ENCODE results near the gene PDE3B.
"Not testable (repeated sequence)": the region's sequence is repeated elsewhere in the genome, so short reads cannot be mapped to it uniquely, and the experiment has no call there.

PDE3B gene

DNA sequence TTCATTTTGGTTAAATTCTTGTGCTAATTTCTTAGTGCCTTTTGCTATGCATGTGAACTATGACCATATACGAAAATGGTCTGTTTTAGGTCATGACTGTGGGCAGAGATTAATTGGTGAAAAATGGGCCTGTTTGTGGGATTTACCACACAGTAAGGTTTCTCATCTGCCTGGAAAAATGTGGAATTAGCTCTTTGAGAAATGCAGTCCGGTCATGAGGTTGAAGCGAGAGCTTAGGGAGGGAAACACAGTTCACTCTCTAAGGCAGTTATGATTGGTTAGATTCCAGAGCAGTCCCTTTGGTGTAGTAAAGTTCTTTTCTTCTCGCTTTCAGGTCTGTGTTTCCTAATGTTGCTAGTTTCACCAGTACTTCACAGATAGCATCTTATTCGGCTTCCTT, 1.2 kb upstream of the PDE3B start:
- peak; percentile 33 for DNase-seq (ENCODE audit: low spot score)

DNA sequence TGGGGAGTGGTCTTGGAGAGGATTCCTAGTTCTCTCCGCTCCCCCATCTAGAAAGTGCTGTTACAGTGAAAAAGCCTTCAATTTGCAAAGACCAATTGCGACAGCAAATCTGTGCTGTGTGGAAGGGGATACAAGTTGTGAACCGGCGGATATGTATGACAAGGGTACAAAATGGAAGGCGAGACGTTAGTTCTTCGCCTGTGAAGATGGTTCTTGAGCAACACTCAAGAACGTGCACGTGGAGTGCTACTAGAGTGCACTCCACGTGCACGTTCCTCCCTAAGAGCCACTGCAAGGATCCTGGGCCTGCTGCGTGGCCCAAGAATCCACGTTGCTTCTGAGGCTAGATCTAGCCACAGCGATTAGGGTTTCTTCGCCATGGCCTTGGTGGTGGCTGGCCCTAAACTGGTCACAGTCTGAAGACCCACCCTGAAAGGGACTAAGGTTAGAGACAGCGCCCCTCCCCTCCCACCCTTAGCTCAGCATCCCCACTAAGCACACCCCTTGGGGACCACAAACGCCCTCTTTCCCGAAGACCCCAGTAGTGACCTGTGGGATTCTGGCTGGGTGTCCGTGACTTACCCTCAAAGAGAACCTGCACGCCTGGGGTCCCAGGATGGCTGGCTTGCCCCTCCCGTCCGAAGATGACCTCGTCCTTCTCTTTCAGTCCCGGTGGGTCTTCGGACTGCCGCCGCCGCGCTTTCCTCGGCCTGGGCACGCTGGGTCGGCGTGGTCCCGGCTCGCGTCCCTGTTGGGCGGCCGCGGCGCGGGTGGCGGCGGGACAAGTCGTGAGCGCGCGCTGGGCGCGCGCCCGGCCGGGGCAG, 519 bp upstream of the PDE3B start:
- peak; percentile 47 for DNase-seq (ENCODE audit: low spot score)

DNA sequence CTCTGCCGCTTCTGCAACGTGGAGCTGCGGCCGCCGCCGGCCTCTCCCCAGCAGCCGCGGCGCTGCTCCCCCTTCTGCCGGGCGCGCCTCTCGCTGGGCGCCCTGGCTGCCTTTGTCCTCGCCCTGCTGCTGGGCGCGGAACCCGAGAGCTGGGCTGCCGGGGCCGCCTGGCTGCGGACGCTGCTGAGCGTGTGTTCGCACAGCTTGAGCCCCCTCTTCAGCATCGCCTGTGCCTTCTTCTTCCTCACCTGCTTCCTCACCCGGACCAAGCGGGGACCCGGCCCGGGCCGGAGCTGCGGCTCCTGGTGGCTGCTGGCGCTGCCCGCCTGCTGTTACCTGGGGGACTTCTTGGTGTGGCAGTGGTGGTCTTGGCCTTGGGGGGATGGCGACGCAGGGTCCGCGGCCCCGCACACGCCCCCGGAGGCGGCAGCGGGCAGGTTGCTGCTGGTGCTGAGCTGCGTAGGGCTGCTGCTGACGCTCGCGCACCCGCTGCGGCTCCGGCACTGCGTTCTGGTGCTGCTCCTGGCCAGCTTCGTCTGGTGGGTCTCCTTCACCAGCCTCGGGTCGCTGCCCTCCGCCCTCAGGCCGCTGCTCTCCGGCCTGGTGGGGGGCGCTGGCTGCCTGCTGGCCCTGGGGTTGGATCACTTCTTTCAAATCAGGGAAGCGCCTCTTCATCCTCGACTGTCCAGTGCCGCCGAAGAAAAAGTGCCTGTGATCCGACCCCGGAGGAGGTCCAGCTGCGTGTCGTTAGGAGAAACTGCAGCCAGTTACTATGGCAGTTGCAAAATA, 816 bp downstream of the PDE3B start:
- peak; percentile 49 for DNase-seq (ENCODE audit: low spot score)

DNA sequence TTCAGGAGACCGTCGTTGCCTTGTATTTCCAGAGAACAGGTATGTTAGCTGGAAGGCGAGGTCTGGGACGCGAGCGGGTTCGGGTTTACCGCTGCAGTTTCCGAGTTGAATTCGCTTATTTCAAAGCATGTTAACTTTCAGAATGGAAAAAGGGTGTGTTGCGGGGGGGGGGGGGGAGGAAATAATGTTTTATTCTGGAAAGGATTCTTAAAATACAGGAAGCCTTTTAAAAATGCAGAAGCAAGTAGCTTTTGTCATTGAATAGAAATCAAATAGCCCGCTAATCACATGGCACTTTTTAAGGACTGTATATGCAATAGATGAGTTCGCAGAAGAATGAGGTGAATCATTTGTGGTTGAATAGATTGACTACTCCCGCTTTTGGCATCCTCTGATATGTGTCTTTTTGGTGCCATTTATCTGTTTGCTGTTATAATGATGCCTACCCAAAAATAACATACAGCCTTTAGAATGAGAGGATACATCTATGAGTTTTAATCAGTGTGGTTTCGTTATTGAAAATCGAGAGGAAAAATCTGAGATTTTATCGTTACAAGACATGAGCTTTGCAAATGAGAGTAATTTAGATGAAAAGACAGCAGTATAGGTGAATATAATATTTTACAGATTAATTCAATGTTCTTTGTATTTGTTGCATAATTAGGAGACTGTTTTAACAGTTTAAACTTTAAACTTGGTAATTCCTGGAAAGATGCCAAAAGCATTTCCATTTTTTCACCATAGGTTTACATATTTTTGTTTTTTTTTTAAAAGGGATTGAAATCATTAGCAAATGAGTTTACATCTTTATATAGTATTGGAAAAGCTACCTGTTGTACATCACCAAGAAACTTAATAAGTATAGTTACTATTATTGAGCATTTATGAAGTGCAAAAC, 1.7 kb downstream of the PDE3B start:
- DNase-seq (ENCODE audit: low spot score): peak; percentile 89

DNA sequence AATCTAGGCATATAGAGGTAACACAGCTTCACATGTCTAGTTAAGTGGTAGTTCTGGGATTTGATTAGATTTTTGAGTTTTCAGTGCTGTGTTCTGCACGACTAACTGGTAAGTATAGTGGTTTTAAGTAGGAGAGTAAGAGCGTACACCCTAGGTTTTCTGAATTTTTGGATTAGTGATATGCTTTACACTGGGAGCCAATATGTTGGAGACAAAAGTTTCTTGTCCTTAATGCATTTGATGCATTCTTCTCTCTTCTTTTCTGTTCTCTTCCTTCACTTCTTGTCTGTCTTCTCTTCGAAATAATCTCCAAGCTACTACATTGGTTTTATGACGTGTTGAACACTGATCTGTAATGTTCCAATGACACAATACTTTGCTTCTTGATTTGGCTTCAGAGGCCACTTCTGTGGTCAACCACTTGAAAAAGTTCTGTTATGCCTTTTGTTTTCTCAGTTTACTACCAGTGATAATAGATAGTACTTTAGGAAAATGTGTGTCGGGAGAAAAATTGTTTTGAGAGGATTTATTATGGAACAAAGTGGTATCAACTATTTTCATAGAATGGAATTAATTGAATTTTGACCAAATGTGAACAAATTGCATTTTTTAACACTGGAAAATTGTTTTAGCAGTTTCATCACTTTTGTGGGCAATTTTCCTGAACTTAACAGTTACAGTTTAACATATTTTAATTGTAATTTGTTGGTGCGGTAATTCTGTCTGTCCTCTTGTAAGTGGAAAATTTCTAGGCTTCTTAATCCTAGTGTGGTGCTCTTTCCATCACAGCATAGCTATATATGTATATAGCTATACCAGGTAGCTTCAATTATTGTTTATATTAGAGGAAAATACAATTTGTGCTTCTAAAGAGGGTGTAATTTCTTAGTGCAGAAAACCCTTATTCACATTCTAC, 2.6 kb downstream of the PDE3B start:
- DNase-seq (ENCODE audit: low spot score): peak; percentile 80

DNA sequence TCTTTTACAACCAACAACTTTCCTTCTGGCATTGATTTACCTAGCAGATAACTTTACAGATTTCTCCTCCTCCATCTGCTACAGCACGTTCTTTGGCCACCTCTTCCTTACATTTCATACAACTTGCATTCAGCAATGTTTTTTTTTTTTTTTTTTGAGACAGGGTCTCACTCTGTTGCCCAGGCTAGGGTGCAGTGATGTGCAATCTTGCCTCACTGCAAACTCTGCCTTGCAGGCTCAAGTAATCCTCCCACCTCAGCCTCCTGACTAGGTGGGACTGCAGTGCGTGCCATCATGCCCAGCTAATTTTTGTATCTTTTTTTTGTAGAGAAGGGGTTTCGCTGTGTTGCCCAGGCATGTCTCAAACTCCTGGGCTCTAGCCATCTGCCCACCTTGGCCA, 6.5 kb downstream of the PDE3B start:
- DNase-seq (ENCODE audit: low spot score): no peak

DNA sequence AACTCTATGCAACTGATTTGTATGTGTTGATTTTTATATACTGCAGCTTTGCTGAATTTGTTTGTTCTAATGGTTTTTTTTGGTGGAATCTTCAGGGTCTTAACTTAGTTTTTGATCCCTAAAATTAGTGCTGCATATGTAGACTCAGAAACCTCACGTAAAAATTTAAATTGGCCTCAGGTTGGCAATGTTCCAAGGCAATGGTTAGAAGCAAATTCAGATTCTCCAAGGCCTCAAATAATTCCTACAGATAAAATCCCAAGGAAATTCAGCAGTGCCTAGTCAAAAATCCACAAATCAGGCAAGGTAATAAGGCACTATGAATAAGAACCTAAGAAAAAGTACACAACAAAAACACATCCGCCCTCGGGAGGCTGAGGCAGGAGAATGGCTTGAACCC, 9.5 kb downstream of the PDE3B start:
- DNase-seq (ENCODE audit: low spot score): no peak

DNA sequence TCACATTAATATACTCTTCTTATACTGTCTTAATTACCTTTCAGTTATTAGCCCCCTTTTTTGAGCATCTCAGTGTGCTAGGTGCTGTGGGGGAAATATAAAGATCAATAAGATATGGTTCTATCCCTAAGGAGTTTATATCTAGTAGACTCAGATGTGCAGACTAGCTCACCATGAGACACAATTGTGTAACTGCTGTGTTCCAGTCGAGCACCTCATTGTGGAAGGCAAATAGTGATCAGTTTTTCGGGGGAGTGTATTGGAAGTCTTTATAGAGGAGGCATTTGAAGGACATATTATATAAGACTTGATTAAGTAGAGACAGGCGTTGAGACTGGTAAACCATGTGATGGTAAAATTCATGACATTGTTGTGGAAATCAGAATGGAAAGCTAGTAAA, 11.8 kb downstream of the PDE3B start:
- DNase-seq (ENCODE audit: low spot score): no peak

DNA sequence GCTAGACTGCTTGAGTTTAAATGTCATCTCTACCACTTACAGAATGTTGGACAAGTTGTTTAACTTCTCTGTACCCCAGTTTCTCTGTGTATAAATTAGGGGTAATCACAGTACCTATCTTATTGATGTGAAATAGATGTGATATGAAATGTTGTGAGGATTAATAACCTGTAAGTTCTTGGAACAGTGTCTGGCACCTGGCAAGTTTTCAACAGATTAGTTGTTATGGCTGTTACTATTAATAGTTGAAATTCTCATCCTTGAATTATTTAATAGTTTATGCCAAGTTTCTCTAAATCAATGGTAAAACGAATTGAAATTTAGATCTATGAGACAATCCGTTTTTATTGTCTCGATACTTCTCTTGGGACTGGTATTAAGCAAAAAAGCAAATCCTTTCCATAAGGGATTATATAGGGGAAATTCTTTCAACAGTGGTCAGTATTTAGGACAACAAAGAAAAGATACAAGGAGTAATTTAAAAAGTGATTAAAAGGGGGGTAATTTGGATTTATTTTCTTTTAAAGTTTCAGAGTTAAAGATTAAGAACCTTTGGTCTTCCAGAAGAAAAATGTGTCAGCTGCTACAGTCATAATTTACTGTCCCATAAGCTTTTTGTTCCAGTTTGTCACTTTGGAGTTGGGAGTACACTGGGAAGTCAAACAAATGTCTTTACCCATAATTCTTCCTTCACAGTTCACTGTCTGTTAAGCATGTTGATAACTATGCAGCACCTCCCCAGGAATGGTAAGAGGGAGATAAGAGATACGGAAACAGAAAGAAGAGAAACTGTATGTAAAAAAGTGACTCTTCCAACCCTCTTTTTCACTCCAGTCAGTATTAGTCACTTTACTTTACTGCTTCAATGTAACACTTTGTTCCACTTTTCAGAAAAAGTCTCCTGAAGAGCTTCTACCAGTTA, 13.2 kb downstream of the PDE3B start:
- DNase-seq (ENCODE audit: low spot score): no peak

DNA sequence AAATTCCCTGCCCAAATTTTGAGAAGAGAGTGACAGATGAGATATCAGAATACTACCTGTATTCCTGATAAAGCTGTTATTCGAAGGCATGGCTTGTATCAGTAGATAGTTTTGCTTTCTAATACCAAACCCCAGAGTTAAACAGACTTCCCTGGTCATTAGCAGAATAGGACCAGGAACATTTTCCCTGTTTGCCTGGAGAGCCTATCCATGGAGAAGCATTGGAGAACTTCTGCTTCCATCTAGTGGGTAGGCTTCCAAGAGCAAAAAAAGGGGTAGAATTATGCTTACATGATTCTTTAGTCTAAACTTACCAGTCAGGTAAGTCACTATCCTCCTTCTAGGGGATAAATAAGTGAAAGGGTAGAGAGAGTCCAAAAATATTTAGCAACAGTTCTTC, 14.2 kb downstream of the PDE3B start:
- no peak for DNase-seq (ENCODE audit: low spot score)

DNA sequence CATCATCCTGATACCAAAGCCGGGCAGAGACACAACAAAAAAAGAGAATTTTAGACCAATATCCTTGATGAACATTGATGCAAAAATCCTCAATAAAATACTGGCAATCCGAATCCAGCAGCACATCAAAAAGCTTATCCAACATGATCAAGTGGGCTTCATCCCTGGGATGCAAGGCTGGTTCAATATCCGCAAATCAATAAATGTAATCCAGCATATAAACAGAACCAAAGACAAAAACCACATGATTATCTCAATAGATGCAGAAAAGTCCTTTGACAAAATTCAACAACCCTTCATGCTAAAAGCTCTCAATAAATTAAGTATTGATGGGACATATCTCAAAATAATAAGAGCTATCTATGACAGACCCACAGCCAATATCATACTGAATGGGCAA, 21.3 kb downstream of the PDE3B start:
- not testable (repeated sequence) for DNase-seq (ENCODE audit: low spot score)

DNA sequence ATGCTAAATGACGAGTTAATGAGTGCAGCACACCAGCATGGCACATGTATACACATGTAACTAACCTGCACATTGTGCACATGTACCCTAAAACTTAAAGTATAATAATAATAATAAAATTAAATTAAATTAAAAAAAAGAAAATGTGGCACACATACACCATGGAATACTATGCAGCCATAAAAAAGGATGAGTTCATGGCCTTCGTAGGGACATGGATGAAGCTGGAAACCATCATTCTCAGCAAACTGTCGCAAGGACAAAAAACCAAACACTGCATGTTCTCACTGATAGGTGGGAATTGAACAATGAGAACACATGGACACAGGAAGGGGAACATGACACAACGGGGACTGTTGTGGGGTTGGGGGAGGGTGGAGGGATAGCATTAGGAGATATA, 23.7 kb downstream of the PDE3B start:
- DNase-seq (ENCODE audit: low spot score): not testable (repeated sequence)

DNA sequence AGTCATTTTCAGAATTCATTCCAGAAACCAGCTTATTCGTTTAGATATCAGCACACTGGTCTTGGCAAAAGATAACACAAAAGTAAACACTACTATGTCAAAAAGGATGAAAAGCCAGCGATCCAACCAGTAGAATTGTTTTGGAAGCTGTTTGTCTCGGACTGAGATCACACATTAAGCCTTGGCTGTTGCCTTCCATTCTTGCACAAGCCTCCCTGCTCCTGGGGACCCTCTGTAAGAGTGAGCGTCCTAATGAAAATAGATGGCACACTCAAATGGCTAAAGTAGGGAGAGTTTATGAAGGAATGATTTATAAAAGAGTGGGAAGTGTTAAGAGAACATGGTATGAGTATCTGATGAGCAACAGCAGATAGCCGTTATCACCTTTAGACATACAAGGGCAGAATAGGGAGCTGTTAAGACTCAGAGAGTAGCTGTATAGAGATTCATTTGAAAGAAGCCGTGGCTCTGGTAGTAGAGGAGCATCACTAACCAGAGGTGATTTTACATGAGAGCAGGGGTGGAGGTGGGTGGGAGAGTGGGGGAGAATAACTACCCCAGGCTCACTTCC, 25.2 kb downstream of the PDE3B start:
- no peak for DNase-seq (ENCODE audit: low spot score)

DNA sequence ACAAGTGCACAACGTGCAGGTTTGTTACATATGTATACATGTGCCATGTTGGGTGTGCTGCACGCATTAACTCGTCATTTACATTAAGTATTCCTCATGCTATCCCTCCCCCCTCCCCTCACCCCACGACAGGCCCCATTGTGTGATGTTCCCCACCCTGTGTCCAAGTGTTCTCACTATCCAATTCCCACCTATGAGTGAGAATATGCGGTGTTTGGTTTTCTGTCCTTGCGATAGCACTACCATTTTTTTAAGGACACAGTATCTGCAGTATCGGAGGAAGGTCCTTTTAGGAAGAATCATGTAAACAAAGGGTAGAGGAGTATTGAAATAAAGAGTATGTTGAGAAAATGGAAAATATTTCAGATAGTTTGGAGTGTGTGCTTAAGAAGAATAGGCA, 25.9 kb downstream of the PDE3B start:
- DNase-seq (ENCODE audit: low spot score): no peak

DNA sequence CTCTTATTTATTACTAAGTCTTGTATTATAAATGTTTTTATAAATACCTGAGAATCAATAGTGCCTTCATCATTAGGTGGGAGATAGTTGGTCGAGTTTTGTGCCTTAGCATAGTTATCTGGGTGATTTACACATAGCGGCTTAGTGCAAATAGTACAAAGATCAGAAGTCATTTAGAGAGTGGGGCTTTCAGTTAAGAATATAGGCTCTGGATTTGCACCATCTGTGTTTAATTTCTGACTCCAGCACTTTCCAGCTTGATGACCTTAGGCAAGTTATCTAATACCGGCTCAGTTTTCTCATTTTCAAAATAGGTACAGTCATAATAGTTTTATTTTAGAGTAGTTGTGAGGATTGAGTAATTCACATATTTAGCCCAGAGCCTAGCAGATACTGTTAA, 26.4 kb downstream of the PDE3B start:
- DNase-seq (ENCODE audit: low spot score): no peak

DNA sequence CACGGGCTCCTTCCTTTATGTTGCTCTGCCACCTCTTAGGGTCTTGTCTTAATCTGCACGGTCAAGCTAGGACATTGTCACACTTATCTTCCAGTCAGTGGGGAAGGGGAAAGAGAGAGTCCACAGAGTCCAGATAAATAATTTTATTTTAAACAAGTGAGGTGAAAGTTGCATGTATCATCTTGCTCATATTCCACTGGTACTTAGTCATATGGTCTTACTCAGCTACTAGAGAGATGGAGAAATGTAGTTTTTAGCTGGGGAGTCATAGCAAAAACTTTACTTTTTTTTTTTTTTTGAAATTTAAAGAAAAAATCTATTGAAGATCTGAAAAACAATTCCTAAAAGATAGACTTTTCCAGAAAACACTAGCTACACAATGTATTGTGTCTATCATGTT, 29.0 kb downstream of the PDE3B start:
- peak; percentile 69 for DNase-seq (ENCODE audit: low spot score)

DNA sequence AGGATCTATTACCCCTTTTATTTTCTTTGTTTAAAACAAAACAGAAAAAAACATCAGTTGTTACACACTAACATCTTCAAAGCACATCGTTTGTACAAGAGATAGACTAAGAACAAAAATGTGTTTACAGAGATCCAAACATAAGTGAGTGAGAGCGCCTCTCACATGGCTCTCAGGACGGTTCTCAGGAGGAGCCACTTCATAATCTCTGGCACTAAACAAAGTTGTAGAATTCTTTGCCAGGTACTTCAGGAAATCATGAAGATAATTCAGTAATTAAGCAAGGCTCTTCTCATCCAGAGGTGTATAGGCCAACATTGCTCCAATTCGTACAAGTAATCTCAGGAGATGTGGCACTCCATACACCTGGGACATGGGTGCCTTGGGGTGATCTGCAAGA, 29.8 kb downstream of the PDE3B start:
- no peak for DNase-seq (ENCODE audit: low spot score)

DNA sequence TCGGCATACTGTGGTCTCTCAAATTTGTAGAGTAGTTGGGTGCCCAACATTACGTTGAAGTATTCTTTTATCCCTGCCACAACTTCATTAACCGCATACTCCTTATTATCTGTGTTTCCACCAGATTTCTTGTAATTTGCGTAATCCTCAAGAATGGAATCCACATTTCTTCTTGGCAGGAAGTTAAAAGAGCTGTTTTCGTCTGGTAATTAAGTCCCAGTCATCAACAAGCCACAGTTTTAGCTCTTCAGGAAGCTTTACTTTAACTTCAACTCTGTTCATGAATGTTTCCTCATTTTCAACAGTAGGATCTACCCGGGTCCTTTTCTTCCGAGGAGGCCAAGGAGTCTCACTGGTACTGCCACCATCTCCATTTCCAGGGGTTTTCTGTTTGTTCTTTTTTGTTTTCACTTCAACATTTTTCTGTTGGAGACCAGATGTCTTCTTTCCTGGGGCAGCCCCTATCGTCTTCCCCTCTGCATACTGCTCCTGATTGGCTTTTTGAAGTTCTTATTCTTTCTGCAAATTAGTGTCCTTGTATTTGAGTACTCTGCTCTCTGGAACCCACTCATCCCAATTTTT, 30.3 kb downstream of the PDE3B start:
- DNase-seq (ENCODE audit: low spot score): no peak

DNA sequence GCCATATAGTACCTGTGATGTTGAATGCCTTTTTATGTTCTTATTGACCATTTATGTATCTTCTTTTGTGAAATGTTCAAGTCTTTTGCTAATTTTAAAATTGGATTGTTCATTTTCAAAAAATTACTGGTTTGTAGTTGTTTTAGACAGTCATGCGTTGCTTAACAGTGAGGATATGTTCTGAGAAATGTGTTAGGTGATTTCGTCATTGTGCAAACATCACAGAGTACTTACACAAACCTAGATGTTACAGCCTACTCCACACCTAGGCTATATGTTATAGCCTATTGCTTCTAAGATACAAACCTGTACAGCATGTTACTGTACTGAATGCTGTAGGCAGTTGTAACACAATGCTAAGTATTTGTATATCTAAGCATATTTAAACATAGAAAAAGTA, 32.5 kb downstream of the PDE3B start:
- no peak for DNase-seq (ENCODE audit: low spot score)

DNA sequence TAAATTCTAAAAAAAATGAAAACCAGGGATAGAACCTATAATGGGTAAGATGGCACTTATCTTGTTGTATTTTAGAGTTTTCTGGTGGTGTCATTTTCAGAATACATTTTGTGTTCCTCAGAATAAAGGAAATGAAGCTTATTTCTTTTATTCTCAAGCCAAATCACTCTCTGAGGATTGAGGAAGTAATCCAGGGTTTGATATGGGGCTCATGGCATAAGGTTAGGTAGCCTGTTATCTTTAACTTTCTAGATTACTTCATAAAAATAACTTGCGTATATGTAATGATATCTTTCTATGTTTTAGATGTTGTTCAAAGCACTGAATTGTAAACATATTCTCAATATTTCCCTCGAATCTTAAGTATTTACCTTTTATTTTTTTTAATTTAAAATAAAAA, 33.5 kb downstream of the PDE3B start:
- DNase-seq (ENCODE audit: low spot score): no peak
